AG09309 (cell line): ENCODE results near the gene UCK1.

ENCODE experiments used
- DNase-seq: peaks from one replicate; pipeline ENCODE4 v3.0.0-alpha.2; 2010; ENCODE audit warnings: low read depth
- H3K4me3 ChIP-seq: 2 replicates; pipeline ENCODE4 v1.5.1; 2011; ENCODE audit warnings: mild to moderate bottlenecking, low read depth, low read length, moderate library complexity; ENCODE audit not compliant: control insufficient read depth
- TF ChIP-seq, protein P1 (sequence below): IDR thresholded peaks from 2 replicates; pipeline ENCODE4 v1.5.1; 2011; ENCODE audit warnings: mild to moderate bottlenecking, low read depth, low read length, inconsistent platforms; ENCODE audit not compliant: insufficient read depth, control insufficient read depth; ENCODE audit errors: missing control alignments

The UCK1 gene

DNA sequence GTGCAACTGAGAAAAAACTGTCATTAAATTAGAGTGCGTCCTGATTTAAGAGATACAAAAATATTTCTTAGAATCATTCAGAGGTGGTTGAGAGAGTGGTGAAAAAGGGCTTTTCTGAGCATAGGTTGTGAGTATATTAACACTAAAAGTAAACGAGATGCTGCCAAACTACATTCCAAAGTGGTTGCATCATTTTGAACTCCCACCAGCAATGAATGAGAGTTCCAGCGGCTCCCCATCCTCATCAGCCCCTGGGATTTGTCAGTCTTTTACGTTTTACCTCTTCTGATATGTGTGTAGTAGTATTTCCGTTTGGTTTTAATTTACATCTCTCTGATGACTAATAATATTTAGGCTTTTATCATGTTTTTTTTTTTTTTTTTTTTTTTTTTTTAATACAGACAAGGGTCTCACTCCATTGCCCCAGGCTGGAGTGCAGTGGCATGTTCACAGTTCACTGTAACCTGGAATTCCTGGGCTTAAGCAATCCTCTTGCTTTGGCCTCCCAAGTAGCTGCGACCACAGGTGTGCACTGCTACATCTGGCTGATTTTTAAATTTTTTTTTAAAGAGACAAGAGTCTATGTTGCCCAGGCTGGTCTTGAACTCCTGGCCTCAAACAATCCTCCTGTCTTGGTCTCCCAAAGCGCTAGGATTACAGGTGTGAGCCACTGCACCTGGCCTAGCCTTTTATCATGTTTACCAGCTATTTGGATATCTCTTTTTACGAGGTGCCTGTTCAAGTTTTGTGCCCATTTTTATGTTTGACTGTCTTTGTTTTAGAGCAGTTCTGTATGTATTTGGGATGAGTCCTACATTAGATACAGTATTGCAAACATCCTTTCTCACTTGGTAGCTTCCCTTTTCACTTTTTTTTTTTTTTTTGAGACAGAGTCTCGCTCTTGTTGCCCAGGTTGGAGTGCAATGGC is 31.2 kb upstream of the UCK1 start:
- no peak for DNase-seq
- no peak overlapping the region for H3K4me3 ChIP-seq
- TF ChIP-seq, protein P1, sequence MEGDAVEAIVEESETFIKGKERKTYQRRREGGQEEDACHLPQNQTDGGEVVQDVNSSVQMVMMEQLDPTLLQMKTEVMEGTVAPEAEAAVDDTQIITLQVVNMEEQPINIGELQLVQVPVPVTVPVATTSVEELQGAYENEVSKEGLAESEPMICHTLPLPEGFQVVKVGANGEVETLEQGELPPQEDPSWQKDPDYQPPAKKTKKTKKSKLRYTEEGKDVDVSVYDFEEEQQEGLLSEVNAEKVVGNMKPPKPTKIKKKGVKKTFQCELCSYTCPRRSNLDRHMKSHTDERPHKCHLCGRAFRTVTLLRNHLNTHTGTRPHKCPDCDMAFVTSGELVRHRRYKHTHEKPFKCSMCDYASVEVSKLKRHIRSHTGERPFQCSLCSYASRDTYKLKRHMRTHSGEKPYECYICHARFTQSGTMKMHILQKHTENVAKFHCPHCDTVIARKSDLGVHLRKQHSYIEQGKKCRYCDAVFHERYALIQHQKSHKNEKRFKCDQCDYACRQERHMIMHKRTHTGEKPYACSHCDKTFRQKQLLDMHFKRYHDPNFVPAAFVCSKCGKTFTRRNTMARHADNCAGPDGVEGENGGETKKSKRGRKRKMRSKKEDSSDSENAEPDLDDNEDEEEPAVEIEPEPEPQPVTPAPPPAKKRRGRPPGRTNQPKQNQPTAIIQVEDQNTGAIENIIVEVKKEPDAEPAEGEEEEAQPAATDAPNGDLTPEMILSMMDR, result no peak

DNA sequence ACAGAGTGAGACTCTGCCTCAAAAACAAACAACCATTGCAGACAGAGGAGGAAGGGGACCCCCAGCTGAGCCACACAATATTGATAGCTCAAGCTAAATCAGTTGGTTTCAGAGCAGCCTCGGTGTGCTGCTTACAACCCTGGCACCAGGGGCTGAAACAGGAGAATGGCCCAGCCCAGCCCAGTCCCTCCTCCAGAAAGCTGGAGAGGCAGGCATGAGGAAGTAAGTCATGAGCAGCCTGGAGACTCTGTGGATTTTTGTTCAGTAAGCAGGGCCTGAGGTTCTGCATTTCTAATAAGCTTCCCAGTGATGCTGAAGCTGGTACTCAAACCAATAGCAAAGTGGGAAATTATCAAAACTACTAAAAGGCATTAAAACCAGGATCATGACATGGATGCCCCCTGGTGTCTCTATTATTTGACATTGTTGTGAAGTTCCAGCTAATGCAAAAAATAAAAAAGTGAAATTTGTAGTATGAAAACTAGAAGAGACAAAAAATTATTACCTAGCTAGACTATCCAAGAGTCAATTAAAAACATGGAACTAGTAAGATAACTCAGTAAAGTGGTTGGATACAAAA is 28.4 kb upstream of the UCK1 start:
- no peak overlapping the region for H3K4me3 ChIP-seq
- TF ChIP-seq, protein P1, result no peak
- DNase-seq, result no peak

DNA sequence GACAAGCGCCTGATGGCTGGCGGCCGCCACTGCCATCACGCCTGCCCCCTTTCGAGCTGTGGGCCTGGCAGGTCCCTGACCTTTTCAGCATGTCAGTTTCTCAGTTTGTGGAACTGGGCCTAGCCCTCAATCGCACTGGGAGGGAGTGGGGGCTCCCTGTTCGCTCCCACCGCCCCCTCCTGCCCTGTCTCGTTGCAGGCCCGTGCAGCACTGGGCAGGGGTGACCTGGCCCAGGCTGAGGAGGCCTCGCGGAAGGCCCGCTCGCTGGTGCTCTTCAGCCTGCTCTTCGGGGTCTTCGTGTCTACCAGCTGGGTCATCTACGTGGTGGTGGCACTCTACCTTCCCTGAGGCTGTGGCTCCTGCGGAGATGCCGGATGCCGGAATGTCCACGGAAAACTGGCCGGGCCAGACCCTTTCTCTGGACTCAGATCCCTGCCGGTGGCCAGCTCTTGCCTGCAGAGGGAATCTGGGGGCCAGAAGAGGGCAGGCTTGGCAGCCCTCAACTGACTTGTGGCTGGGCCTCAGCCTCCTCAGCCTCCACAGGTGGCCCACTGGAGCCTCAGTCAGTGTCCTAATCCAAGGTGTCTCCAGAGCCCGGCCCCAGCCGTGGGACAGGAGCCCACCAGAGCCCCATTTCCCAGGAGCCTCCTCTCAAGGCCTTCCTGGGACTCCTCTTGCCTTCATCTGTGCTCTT is 26.9 kb upstream of the UCK1 start:
- no peak overlapping the region for H3K4me3 ChIP-seq
- TF ChIP-seq, protein P1, result no peak
- DNase-seq, result no peak

DNA sequence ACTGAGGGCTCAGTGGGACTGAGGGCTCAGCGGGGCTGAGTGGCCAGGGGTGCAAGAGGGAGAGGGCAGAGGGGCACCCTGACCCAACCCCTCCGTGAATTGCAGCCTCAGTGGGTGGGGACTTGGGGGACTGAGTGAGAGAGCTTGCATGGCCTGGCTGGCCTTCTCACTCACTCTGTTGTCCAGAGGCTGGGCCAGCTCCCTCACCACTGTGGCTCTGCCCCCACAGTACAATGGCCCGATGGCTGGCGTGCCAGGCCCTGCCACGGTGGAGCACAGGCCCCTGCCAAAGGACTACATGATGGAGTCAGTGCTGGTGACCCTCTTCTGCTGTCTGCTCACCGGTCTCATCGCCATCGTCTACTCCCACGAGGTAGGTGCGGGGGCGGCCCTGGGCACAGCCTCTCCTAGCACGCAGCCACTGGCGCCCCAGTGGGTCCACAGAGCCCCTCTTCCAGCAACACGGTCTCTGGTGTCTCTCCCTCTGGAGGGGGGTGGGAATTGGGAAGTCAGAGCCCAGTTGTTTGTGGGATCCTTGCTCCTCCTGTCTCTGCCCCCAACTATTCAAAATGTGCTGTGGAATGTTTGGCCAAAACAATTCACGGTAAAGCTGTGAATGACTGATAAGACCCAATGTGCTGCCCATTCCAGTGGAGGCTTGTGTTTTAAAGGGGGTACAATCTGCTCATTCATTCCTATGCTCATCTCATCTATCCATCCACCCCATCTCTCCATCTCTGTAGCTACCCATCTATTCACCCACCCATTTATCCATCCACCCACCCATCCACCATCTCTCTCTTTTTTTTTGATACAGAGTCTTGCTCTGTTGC is 25.0 kb upstream of the UCK1 start:
- no peak overlapping the region for H3K4me3 ChIP-seq
- no peak for DNase-seq
- TF ChIP-seq, protein P1, result no peak

DNA sequence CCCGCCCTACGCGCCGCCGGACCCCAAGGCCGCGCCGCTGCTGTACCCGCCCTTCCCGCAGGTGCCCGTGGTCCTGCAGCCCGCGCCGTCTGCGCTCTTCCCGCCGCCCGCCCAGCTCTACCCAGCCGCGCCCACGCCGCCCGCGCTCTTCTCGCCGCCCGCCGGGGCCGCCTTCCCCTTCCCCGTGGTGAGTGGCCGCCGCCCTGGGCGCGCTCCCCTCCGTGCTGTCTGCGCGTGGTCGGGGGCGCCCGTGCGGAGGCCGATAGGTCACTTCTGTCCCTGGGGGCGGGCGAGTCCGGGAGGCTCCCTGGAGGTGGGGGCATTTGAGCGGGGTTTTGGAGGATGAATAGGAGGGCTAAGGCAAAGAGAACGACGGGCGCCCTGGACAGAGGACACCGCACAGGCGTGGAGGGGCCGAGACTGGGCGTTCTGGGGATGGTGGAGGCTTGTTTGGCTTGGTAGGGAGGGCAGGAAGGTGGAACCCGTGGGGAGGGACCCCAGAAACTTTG is 23.8 kb upstream of the UCK1 start:
- H3K4me3 ChIP-seq, result no peak overlapping the region
- DNase-seq, result no peak
- TF ChIP-seq, protein P1, result no peak
